ENCODE results near the gene SFMBT2. TPM values are rescaled to one million over a fixed set of nuclear protein-coding genes. Genes with fewer than 3 reads are reported as not detected.

The SFMBT2 gene
- total RNA-seq, 1 donor from 2014 or later = 11.0 TPM

GRCh38 chr10:7282457-7282856, 128.4 kb downstream of the SFMBT2 start:
- intact Hi-C loops (cut with micrococcal nuclease) = no loop called here
- TF ChIP-seq CTCF (IDR thresholded peaks at IDR 0.05; ENCODE audit: borderline replicate concordance) = no peak
- Histone ChIP-seq H3K4me3 (no peak overlapping the region), H3K9me3 (replicated peaks) (no peaks in the 10 kb centered on the region), H3K27me3 (ENCODE audit: low read depth) (no peaks in the 10 kb centered on the region), H3K27ac (replicated peaks) (no peak overlapping the region), H3K36me3 (no peaks in the 10 kb centered on the region), H3K4me1 (peaks cover 4% of the 10 kb centered on the region)
- no peak for DNase-seq

- Histone ChIP-seq H3K4me1 (peaks cover 4% of the 10 kb centered on the region), H3K4me3 (no peak overlapping the region), H3K27me3 (ENCODE audit: low read depth) (no peaks in the 10 kb centered on the region), H3K9me3 (replicated peaks) (no peaks in the 10 kb centered on the region), H3K36me3 (no peaks in the 10 kb centered on the region), H3K27ac (replicated peaks) (no peak overlapping the region)
- no peak for TF ChIP-seq CTCF (IDR thresholded peaks at IDR 0.05; ENCODE audit: borderline replicate concordance)
- intact Hi-C loops (cut with micrococcal nuclease) = no loop called here
- DNase-seq = no peak
Measured at GRCh38 chr10:7281429-7281828, 129.4 kb downstream of the SFMBT2 start.

- no peaks in the 10 kb centered on the region for H3K27me3 ChIP-seq (ENCODE audit: low read depth)
- H3K4me1 ChIP-seq = peaks cover 4% of the 10 kb centered on the region
- H3K4me3 ChIP-seq = no peak overlapping the region
- H3K36me3 ChIP-seq = peaks cover 7% of the 10 kb centered on the region
- no peak for TF ChIP-seq CTCF (IDR thresholded peaks at IDR 0.05; ENCODE audit: borderline replicate concordance)
- no peaks in the 10 kb centered on the region for H3K9me3 ChIP-seq (replicated peaks)
- no peak overlapping the region for H3K27ac ChIP-seq (replicated peaks)
- intact Hi-C loops (cut with micrococcal nuclease) = no loop called here
- no peak for DNase-seq
Measured at GRCh38 chr10:7279303-7279702, 131.5 kb downstream of the SFMBT2 start.

- TF ChIP-seq CTCF (IDR thresholded peaks at IDR 0.05; ENCODE audit: borderline replicate concordance) = no peak
- intact Hi-C loops (cut with micrococcal nuclease) = no loop called here
Measured at GRCh38 chr10:7277867-7278266, 133.0 kb downstream of the SFMBT2 start.

GRCh38 chr10:7277432-7277831, 133.4 kb downstream of the SFMBT2 start:
- H3K36me3 ChIP-seq = peaks cover 7% of the 10 kb centered on the region
- H3K4me3 ChIP-seq = no peak overlapping the region
- H3K27ac ChIP-seq (replicated peaks) = no peak overlapping the region
- H3K27me3 ChIP-seq (ENCODE audit: low read depth) = no peaks in the 10 kb centered on the region
- no peak for TF ChIP-seq CTCF (IDR thresholded peaks at IDR 0.05; ENCODE audit: borderline replicate concordance)
- DNase-seq = no peak
- peaks cover 2% of the 10 kb centered on the region for H3K4me1 ChIP-seq
- H3K9me3 ChIP-seq (replicated peaks) = no peaks in the 10 kb centered on the region
- intact Hi-C loops (cut with micrococcal nuclease) = no loop called here

More at GRCh38 chr10:7277867-7278266, 133.0 kb downstream of the SFMBT2 start:
- H3K27me3 ChIP-seq (ENCODE audit: low read depth) = no peaks in the 10 kb centered on the region
- no peak overlapping the region for H3K4me3 ChIP-seq
- H3K4me1 ChIP-seq = peaks cover 4% of the 10 kb centered on the region
- H3K9me3 ChIP-seq (replicated peaks) = no peaks in the 10 kb centered on the region
- no peak overlapping the region for H3K27ac ChIP-seq (replicated peaks)
- no peak for DNase-seq
- peaks cover 7% of the 10 kb centered on the region for H3K36me3 ChIP-seq

Data from left ventricle myocardium inferior (tissue), 1 donor.